ENCODE data around the gene WWC1.

WWC1 gene

DNA sequence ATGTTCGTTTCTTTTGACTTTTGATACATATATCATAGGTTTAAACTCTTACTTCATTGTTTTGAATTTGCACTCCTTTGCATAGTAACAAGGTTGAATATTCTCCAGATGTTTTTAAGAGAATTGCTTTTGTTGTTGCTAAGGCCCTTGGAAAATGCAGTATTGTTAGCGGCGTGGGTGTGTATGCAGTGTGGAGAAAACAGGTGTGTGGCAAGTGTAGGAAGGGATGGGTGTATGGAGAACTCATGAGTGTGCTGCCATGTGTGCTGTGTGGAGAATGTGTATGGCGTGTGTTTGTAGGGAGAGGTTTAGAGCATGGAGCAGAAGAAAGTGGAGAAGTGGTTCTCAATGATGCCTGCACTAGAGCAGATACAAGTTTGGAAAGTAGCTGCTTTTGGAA is 87.3 kb downstream of the WWC1 start:
- DNase-seq (ENCODE audit: extremely low read depth, low read depth), result no peak
- H3K4me3 ChIP-seq (replicated peaks; ENCODE audit: low read depth, low read length), result no peak overlapping the region
- no peak for TF ChIP-seq CTCF (IDR thresholded peaks at IDR 0.05; ENCODE audit: low read depth, low read length, missing control alignments)

GRCh38 chr5:168382421-168382820 is 91.0 kb downstream of the WWC1 start:
- no peak overlapping the region for H3K4me3 ChIP-seq (replicated peaks; ENCODE audit: low read depth, low read length)
- DNase-seq (ENCODE audit: extremely low read depth, low read depth), result no peak
- TF ChIP-seq CTCF (IDR thresholded peaks at IDR 0.05; ENCODE audit: low read depth, low read length, missing control alignments), result no peak

GRCh38 chr5:168390491-168390890 is 99.0 kb downstream of the WWC1 start:
- TF ChIP-seq CTCF (IDR thresholded peaks at IDR 0.05; ENCODE audit: low read depth, low read length, missing control alignments), result no peak
- no peak for DNase-seq (ENCODE audit: extremely low read depth, low read depth)
- no peak overlapping the region for H3K4me3 ChIP-seq (replicated peaks; ENCODE audit: low read depth, low read length)

DNA sequence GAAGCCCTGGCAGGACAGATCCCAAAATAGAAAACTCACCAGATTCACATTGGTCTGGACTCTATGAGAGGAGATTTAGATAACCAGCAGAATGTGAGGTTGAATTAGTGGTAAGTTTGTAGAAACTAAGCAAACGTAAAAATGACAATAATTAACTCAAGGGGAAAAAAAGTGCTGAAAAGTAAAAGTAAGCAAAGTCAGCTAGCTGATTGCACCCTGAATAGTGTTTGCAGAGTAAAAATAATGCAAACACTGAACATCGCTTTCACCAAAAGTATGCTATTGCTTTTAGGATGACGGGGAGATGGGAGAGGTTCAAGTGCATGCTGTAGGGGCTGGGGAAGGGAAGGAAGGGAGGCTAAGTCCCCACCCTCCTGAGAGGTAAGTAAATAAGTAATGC is 102.3 kb downstream of the WWC1 start:
- no peak for DNase-seq (ENCODE audit: extremely low read depth, low read depth)
- no peak for TF ChIP-seq CTCF (IDR thresholded peaks at IDR 0.05; ENCODE audit: low read depth, low read length, missing control alignments)
- no peak overlapping the region for H3K4me3 ChIP-seq (replicated peaks; ENCODE audit: low read depth, low read length)

DNA sequence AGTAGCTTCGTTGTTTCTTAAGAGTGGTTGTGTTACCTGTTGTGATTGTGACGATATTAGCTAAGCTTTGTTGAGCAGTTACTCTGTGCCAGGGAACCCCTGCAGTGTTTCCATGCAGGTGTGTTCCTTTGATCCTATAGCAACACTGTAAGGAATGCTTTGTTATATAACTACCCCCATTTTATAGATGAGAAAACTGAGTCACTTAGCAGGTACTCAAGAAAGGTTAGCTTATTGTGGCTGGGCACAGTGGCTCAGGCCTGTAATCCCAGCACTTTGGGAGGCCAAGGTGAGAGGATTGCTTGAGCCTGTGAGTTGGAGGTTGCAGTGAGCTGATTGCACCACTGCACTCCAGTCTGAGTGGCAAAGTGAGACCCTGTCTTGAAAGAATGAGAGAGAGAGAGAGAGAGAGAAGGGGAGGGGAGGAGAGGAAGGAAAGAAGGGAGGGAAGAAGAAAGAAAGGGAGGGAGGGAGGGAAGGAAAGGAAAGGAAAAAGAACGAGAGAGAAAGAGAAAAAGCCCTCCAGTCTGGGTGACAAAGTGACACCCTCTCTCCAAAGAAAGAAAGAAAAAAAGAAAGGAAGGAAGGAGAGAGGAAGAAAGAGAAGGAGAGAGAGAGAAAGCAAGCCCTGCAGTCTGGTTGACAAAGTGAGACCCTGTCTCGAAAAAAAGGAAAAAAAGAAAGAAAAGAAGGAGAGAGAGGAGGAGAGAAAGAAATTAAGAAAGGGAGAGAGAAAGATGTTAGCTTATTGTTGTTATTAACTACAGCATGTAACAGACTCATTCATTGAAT is 109.2 kb downstream of the WWC1 start:
- TF ChIP-seq CTCF (IDR thresholded peaks at IDR 0.05; ENCODE audit: low read depth, low read length, missing control alignments), result no peak
- DNase-seq (ENCODE audit: extremely low read depth, low read depth), result no peak
- H3K4me3 ChIP-seq (replicated peaks; ENCODE audit: low read depth, low read length), result no peak overlapping the region

DNA sequence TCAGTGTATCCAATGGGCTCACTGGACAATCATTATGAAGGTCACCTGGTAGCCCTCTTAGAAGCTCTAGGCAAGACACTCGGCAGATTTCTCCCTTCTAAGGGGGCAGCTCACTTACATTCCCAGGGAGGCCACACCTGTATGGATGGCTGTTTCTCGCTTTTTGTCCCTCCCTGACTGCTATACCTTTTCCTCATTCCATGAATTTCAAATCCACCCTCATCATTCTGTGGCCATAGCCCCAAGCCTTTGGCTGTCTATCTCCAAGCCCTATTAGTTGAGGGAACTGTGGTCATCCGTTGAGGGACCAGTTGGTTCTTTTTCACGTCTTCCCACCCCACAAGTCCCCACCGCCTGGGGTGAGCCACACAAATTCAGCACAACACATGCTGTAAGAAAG is 109.8 kb downstream of the WWC1 start:
- no peak overlapping the region for H3K4me3 ChIP-seq (replicated peaks; ENCODE audit: low read depth, low read length)
- no peak for TF ChIP-seq CTCF (IDR thresholded peaks at IDR 0.05; ENCODE audit: low read depth, low read length, missing control alignments)
- no peak for DNase-seq (ENCODE audit: extremely low read depth, low read depth)

DNA sequence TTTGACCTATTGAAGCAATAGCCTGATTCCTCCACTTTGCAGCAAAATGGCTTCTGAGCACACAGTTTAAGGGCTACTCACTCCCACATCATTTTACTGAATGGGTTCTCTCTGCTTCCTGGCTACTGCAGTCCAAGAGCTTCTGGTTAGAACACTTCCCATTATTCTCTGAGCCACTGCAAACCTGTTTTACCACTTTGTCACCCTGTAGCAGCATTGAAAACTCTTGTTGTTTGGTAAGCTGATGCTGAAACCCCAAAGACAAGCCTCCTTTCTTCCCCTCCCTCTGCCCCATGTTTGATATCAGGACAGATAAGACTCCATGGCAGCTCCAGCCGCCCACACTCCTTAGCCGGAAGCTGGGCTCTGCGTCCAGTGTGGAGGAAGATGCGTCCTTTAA is 110.4 kb downstream of the WWC1 start:
- no peak for DNase-seq (ENCODE audit: extremely low read depth, low read depth)
- no peak overlapping the region for H3K4me3 ChIP-seq (replicated peaks; ENCODE audit: low read depth, low read length)
- TF ChIP-seq CTCF (IDR thresholded peaks at IDR 0.05; ENCODE audit: low read depth, low read length, missing control alignments), result no peak

All from HFF-Myc (cell line).